HEK293T (cell line): ENCODE measurements around the gene IQCC.

Source experiments
- ARNT ChIP-seq: fragments of 450-650 bp; IDR thresholded peaks from 2 replicates; pipeline ENCODE4 v1.6.1; 2017; ENCODE audit warnings: mild to moderate bottlenecking
- BHLHE40 ChIP-seq: fragments of 450-650 bp; IDR thresholded peaks from 2 replicates; pipeline ENCODE4 v1.6.1; 2016; ENCODE audit warnings: mild to moderate bottlenecking, moderate library complexity, borderline replicate concordance
- CTBP1 ChIP-seq: fragments of 450-650 bp; IDR thresholded peaks from 2 replicates; pipeline ENCODE4 v1.6.1; 2016; ENCODE audit warnings: borderline replicate concordance
- FOXA1 ChIP-seq: fragments of 450-650 bp; IDR thresholded peaks from 2 replicates; pipeline ENCODE4 v1.6.1; 2016; ENCODE audit warnings: mild to moderate bottlenecking
- FOXK2 ChIP-seq: fragments of 450-650 bp; IDR thresholded peaks from 2 replicates; pipeline ENCODE4 v1.6.1; 2016; ENCODE audit warnings: mild to moderate bottlenecking
- FOXM1 ChIP-seq: fragments of 450-650 bp; IDR thresholded peaks from 2 replicates; pipeline ENCODE4 v1.6.1; 2017; ENCODE audit warnings: mild to moderate bottlenecking, borderline replicate concordance
- HDGF ChIP-seq: fragments of 450-650 bp; IDR thresholded peaks from 2 replicates; pipeline ENCODE4 v1.6.1; 2017; ENCODE audit warnings: antibody characterized with exemption, borderline replicate concordance
- LEF1 ChIP-seq: fragments of 450-650 bp; IDR thresholded peaks from 2 replicates; pipeline ENCODE4 v1.6.1; 2017; ENCODE audit warnings: mild to moderate bottlenecking, borderline replicate concordance
- PKNOX1 ChIP-seq: fragments of 450-650 bp; IDR thresholded peaks from 2 replicates; pipeline ENCODE4 v1.6.1; 2016
- SP1 ChIP-seq: fragments of 450-650 bp; IDR thresholded peaks from 2 replicates; pipeline ENCODE4 v1.6.1; 2017
- SUZ12 ChIP-seq: fragments of 450-650 bp; IDR thresholded peaks from 2 replicates; pipeline ENCODE4 v1.6.1; 2016; ENCODE audit warnings: mild to moderate bottlenecking
- TARDBP ChIP-seq: fragments of 450-650 bp; IDR thresholded peaks from 2 replicates; pipeline ENCODE4 v1.6.1; 2016
- ZNF384 ChIP-seq: fragments of 450-650 bp; IDR thresholded peaks from 2 replicates; pipeline ENCODE4 v1.6.1; 2016

- no peak for TF ChIP-seq ZNF384
- TF ChIP-seq CTBP1, result no peak
- no peak for TF ChIP-seq FOXM1
- TF ChIP-seq PKNOX1, result no peak
- TF ChIP-seq BHLHE40, result no peak
- no peak for TF ChIP-seq HDGF
- no peak for TF ChIP-seq FOXK2
- no peak for TF ChIP-seq TARDBP
- TF ChIP-seq LEF1, result no peak
- TF ChIP-seq FOXA1, result no peak
- no peak for TF ChIP-seq SUZ12
- TF ChIP-seq ARNT, result no peak
- no peak for TF ChIP-seq SP1
Measured at GRCh38 chr1:32159189-32159588, 46.3 kb upstream of the IQCC start.
